ENCODE results near the gene ADAMTSL5.
A peak's percentile ranks its signal among the peaks of the same experiment; 100 is the strongest.

The ADAMTSL5 gene

GRCh38 chr19:1495051-1495798 lies 17.6 kb downstream of the ADAMTSL5 start:
- no peak for FAIRE-seq

- FAIRE-seq = no peak
Observed at GRCh38 chr19:1494115-1494815, 18.6 kb downstream of the ADAMTSL5 start.

- FAIRE-seq = no peak
Observed at GRCh38 chr19:1492474-1493006, 20.3 kb downstream of the ADAMTSL5 start.

GRCh38 chr19:1491849-1492170 lies 21.0 kb downstream of the ADAMTSL5 start:
- no peak for FAIRE-seq

- no peak for FAIRE-seq
Observed at GRCh38 chr19:1491114-1491848, 21.5 kb downstream of the ADAMTSL5 start, which contains the start of gene REEP6. Gene REEP6, plus strand, starts transcription at chr19:1491181. Its CDS starts 89 bp downstream, at chr19:1491270.

- FAIRE-seq = peak; percentile 98
Observed at GRCh38 chr19:1490311-1491113, 22.3 kb downstream of the ADAMTSL5 start, which contains the start of gene PCSK4. Gene PCSK4, minus strand, starts transcription at chr19:1490350. Its CDS starts 4 bp downstream, at chr19:1490346.

- no peak for FAIRE-seq
Observed at GRCh38 chr19:1489463-1490310, 23.1 kb downstream of the ADAMTSL5 start.

GRCh38 chr19:1488282-1488601 lies 24.6 kb downstream of the ADAMTSL5 start:
- no peak for FAIRE-seq

GRCh38 chr19:1487576-1488281 lies 25.1 kb downstream of the ADAMTSL5 start:
- FAIRE-seq = no peak

- no peak for FAIRE-seq
Observed at GRCh38 chr19:1486720-1487575, 25.9 kb downstream of the ADAMTSL5 start.

- no peak for FAIRE-seq
Observed at GRCh38 chr19:1483979-1484428, 28.8 kb downstream of the ADAMTSL5 start.

GRCh38 chr19:1483131-1483978 lies 29.5 kb downstream of the ADAMTSL5 start:
- no peak for FAIRE-seq

GRCh38 chr19:1482361-1483130 lies 30.3 kb downstream of the ADAMTSL5 start:
- FAIRE-seq = no peak

GRCh38 chr19:1481893-1482360 lies 30.9 kb downstream of the ADAMTSL5 start:
- no peak for FAIRE-seq

GRCh38 chr19:1481224-1481892 lies 31.5 kb downstream of the ADAMTSL5 start:
- FAIRE-seq = no peak

- peak; percentile 92 for FAIRE-seq
Observed at GRCh38 chr19:1478934-1479707, 33.7 kb downstream of the ADAMTSL5 start, which contains the start of gene C19orf25. Gene C19orf25, minus strand, starts transcription at chr19:1479215. Its CDS starts 312 bp downstream, at chr19:1478903.

All from A204.1 (cell line).